IPS-NIHi7 (cell line): ENCODE results near the gene PRPH.

Source experiments
- DNase-seq: peaks from one replicate; pipeline ENCODE4 v3.0.0; 2012; ENCODE audit warnings: mixed read lengths; ENCODE audit errors: extremely low spot score

PRPH gene

DNA sequence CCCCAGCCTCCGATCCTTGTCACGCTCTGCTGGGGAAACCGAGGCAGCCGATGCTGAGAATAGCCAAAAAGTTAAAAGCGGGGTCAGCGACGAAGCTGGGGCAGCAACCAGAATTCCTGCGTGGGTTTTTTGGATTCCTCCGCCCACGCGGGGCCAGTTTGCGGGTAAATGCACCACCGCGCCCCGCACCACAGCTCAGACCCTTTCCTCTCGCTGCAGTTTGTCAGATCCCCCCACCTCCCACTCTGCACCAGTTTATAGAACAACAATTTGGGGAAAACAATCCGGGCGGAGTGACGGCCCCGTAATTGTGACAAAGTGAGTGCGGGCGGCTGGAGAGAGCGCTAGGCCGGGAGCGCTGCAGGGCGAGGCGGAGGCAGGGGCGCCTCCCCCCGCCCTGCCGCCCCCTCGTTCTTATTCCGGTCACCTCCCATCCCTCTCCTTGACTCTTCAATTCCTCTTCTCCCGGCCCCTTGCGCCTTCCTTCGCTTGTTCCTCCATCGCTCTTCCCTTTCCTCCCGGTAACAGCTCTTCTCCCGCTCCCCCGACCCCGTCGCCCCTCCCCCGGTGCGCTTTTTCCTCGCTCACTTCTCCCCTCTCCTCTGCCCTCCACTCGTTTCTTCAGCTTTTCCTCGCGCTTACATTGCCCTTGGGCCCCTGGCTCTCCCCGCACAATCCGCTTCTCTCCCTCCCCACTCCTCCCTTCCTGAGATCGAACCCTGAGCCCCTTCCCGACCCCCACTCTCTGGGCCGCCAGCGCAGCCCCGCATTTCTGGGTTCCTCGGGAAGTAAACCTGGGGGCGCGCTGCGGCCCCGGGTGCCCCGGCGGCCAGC lies 51.1 kb downstream of the PRPH start:
- no peak for DNase-seq

DNA sequence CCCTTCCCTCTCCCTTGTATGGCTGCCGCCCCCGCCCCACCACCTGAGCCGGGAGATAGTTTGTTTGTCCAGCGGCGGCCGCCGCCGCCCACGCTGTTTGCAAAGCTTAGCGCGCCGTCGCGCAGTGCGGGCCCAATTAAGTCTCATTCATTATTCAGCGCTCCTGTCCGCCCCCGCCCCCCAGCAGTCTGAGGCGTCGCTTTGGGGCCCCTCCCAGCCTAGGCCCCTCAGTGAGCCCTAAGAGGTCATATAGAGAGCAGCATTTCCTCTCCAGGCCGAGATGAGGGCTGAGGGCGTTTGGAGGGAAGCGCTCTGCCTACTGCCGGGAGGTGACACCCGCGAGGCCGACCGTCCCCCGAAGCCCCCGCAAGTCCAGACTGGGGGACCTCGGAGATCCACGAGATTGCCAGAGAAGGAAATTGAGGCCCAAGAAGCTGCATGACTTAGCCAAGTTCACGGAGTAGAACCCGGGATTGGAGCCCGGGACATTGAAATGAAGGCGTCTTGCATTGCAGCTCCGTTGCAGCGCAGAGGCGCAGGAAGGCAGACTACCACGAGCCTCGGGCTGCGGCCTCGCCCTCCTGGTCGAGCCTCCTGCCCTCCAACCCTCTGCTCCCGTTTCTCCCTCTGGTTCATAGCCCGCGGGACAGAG lies 51.8 kb downstream of the PRPH start, which contains the start of gene DNAJC22:
Gene DNAJC22 (plus strand): TSS at position 230 of the 652 bp plus-strand sequence. CDS start 1,985 bp downstream, outside the sequence.
- no peak for DNase-seq

DNA sequence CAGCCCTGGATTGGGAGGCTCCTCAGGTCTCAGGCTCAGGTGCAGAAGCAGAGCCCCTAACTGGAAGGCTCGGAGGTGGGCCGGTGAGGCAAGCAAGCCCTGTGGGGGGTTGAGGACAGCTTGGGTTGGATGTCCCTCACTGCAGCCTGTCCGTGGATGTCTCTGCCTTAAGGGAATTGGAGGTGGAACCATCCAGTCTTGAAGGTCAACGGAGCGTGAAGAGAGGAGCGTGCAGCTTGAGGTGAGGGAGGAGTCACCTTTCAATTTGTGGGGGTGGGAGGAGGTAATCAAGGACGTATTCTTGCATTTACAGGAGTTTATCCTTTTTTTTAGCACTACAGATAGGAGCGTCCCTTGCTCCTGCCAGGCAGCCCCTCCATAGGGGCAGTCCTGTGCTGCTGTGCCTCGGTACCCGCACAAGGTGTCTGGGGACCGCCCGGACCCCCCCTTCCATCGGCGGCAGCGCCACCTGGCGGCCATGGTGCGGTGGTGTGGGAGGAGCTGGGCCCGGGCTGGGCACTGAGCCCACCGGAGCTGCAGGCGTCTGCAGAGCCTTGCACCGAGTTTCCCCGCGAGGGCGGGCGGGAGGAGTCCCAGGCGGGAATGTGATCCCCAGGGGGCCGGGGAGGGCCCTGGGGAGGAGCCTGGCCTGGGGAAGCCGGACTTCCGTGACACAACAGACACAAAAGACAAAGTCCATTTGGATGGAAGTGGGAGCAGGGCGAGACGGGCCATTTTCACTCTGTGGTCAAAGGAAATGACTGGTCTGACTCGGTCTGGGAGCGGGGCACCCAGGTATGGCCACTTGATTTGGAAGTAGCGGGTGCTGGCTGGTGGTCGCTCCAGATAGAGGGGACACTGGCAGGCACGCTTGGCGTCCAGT lies 52.6 kb downstream of the PRPH start:
- DNase-seq = peak; percentile 90
